ENCODE results near the gene SSBP3.

GRCh38 chr1:54273092-54273794 lies 133.0 kb downstream of the SSBP3 start:
- TF ChIP-seq, protein P1, sequence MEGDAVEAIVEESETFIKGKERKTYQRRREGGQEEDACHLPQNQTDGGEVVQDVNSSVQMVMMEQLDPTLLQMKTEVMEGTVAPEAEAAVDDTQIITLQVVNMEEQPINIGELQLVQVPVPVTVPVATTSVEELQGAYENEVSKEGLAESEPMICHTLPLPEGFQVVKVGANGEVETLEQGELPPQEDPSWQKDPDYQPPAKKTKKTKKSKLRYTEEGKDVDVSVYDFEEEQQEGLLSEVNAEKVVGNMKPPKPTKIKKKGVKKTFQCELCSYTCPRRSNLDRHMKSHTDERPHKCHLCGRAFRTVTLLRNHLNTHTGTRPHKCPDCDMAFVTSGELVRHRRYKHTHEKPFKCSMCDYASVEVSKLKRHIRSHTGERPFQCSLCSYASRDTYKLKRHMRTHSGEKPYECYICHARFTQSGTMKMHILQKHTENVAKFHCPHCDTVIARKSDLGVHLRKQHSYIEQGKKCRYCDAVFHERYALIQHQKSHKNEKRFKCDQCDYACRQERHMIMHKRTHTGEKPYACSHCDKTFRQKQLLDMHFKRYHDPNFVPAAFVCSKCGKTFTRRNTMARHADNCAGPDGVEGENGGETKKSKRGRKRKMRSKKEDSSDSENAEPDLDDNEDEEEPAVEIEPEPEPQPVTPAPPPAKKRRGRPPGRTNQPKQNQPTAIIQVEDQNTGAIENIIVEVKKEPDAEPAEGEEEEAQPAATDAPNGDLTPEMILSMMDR (conservative IDR thresholded peaks at IDR 0.05; ENCODE audit: low read depth in 2 of 2): peak; percentile 30 to 64; a peak in 2 of 4 replicates
- TF ChIP-seq, protein P2, sequence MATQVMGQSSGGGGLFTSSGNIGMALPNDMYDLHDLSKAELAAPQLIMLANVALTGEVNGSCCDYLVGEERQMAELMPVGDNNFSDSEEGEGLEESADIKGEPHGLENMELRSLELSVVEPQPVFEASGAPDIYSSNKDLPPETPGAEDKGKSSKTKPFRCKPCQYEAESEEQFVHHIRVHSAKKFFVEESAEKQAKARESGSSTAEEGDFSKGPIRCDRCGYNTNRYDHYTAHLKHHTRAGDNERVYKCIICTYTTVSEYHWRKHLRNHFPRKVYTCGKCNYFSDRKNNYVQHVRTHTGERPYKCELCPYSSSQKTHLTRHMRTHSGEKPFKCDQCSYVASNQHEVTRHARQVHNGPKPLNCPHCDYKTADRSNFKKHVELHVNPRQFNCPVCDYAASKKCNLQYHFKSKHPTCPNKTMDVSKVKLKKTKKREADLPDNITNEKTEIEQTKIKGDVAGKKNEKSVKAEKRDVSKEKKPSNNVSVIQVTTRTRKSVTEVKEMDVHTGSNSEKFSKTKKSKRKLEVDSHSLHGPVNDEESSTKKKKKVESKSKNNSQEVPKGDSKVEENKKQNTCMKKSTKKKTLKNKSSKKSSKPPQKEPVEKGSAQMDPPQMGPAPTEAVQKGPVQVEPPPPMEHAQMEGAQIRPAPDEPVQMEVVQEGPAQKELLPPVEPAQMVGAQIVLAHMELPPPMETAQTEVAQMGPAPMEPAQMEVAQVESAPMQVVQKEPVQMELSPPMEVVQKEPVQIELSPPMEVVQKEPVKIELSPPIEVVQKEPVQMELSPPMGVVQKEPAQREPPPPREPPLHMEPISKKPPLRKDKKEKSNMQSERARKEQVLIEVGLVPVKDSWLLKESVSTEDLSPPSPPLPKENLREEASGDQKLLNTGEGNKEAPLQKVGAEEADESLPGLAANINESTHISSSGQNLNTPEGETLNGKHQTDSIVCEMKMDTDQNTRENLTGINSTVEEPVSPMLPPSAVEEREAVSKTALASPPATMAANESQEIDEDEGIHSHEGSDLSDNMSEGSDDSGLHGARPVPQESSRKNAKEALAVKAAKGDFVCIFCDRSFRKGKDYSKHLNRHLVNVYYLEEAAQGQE (IDR thresholded peaks at IDR 0.05; ENCODE audit: unreplicated experiment): no peak
- TF ChIP-seq EZH2 (IDR thresholded peaks at IDR 0.05; ENCODE audit: low read depth, unreplicated experiment) (no peak), POLR2AphosphoS5 (IDR thresholded peaks at IDR 0.05; ENCODE audit: low read depth) (no peak), STAT1 (IDR thresholded peaks at IDR 0.05; ENCODE audit: unreplicated experiment) (no peak), CREB1 (CRISPR knock-in tag; IDR thresholded peaks at IDR 0.05; ENCODE audit: low read depth) (no peak)
- TF ChIP-seq, protein P3, sequence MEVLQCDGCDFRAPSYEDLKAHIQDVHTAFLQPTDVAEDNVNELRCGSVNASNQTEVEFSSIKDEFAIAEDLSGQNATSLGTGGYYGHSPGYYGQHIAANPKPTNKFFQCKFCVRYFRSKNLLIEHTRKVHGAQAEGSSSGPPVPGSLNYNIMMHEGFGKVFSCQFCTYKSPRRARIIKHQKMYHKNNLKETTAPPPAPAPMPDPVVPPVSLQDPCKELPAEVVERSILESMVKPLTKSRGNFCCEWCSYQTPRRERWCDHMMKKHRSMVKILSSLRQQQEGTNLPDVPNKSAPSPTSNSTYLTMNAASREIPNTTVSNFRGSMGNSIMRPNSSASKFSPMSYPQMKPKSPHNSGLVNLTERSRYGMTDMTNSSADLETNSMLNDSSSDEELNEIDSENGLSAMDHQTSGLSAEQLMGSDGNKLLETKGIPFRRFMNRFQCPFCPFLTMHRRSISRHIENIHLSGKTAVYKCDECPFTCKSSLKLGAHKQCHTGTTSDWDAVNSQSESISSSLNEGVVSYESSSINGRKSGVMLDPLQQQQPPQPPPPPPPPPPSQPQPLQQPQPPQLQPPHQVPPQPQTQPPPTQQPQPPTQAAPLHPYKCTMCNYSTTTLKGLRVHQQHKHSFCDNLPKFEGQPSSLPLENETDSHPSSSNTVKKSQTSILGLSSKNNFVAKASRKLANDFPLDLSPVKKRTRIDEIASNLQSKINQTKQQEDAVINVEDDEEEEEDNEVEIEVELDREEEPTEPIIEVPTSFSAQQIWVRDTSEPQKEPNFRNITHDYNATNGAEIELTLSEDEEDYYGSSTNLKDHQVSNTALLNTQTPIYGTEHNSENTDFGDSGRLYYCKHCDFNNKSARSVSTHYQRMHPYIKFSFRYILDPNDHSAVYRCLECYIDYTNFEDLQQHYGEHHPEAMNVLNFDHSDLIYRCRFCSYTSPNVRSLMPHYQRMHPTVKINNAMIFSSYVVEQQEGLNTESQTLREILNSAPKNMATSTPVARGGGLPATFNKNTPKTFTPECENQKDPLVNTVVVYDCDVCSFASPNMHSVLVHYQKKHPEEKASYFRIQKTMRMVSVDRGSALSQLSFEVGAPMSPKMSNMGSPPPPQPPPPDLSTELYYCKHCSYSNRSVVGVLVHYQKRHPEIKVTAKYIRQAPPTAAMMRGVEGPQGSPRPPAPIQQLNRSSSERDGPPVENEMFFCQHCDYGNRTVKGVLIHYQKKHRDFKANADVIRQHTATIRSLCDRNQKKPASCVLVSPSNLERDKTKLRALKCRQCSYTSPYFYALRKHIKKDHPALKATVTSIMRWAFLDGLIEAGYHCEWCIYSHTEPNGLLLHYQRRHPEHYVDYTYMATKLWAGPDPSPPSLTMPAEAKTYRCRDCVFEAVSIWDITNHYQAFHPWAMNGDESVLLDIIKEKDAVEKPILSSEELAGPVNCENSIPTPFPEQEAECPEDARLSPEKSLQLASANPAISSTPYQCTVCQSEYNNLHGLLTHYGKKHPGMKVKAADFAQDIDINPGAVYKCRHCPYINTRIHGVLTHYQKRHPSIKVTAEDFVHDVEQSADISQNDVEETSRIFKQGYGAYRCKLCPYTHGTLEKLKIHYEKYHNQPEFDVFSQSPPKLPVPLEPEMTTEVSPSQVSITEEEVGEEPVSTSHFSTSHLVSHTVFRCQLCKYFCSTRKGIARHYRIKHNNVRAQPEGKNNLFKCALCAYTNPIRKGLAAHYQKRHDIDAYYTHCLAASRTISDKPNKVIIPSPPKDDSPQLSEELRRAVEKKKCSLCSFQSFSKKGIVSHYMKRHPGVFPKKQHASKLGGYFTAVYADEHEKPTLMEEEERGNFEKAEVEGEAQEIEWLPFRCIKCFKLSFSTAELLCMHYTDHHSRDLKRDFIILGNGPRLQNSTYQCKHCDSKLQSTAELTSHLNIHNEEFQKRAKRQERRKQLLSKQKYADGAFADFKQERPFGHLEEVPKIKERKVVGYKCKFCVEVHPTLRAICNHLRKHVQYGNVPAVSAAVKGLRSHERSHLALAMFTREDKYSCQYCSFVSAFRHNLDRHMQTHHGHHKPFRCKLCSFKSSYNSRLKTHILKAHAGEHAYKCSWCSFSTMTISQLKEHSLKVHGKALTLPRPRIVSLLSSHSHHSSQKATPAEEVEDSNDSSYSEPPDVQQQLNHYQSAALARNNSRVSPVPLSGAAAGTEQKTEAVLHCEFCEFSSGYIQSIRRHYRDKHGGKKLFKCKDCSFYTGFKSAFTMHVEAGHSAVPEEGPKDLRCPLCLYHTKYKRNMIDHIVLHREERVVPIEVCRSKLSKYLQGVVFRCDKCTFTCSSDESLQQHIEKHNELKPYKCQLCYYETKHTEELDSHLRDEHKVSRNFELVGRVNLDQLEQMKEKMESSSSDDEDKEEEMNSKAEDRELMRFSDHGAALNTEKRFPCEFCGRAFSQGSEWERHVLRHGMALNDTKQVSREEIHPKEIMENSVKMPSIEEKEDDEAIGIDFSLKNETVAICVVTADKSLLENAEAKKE (CRISPR knock-in tag; IDR thresholded peaks at IDR 0.05): no peak
